MCF 10A (cell line): ENCODE measurements around the gene PAX3. TPM values are rescaled to one million over a fixed set of nuclear protein-coding genes. Genes with fewer than 3 reads are reported as not detected.
A peak's percentile ranks its signal among the peaks of the same experiment; 100 is the strongest.

ENCODE experiments used
- BruUV-seq: library from RNA; stranded (reverse); fragments of 400-500 nt; replicated peaks from 2 replicates; lab custom pipeline; 2021; lab: Mats Ljungman, UMichigan
- CTCF ChIA-PET: fragments of 300-600 bp; sonication (Branson Sonifier 250); formaldehyde crosslinking; extraction: SDS; loops from one replicate; lab custom pipeline; 2021; ENCODE audit warnings: antibody characterized with exemption, inconsistent platforms; lab: Yijun Ruan, JAX
- POLR2A ChIA-PET: fragments of 300-600, 350-650 bp; sonication (Branson Sonifier 250); formaldehyde crosslinking; extraction: SDS; loops from one replicate; lab custom pipeline; 2020; ENCODE audit warnings: antibody characterized with exemption, inconsistent platforms; lab: Yijun Ruan, JAX
- DNase-seq: peaks from one replicate; pipeline ENCODE4 v3.0.0-alpha.2; 2018; ENCODE audit not compliant: unreplicated experiment
- H3K27ac Mint-ChIP-seq: one replicate; pipeline ENCODE4 v1.8.0; 2022; ENCODE audit warnings: mild to moderate bottlenecking, low read depth, mixed read lengths; ENCODE audit not compliant: unreplicated experiment
- H3K27me3 Mint-ChIP-seq: one replicate; pipeline ENCODE4 v1.8.0; 2022; ENCODE audit warnings: mixed read lengths; ENCODE audit not compliant: insufficient read depth, unreplicated experiment
- H3K36me3 Mint-ChIP-seq: one replicate; pipeline ENCODE4 v1.8.0; 2022; ENCODE audit warnings: mild to moderate bottlenecking, moderate library complexity, mixed read lengths; ENCODE audit not compliant: insufficient read depth, unreplicated experiment
- H3K4me1 Mint-ChIP-seq: one replicate; pipeline ENCODE4 v1.8.0; 2022; ENCODE audit warnings: mixed read lengths; ENCODE audit not compliant: insufficient read depth, unreplicated experiment
- H3K4me3 Mint-ChIP-seq: one replicate; pipeline ENCODE4 v1.8.0; 2022; ENCODE audit warnings: mild to moderate bottlenecking, moderate library complexity, mixed read lengths; ENCODE audit not compliant: unreplicated experiment
- H3K9me3 Mint-ChIP-seq: one replicate; pipeline ENCODE4 v1.8.0; 2022; ENCODE audit warnings: mixed read lengths; ENCODE audit not compliant: unreplicated experiment
- intact Hi-C: fragments of 100-400 bp; cut with micrococcal nuclease; formaldehyde crosslinking; loops from 2 replicates; pipeline ENCODE4 v1.14.1; 2022
- total RNA-seq: library from RNA; stranded (reverse); gene quantifications from 2 replicates; pipeline ENCODE4 v1.2.3, GENCODE V29; 2022
- TF ChIP-seq, protein P1 (sequence below): fragments of 200-600 bp; IDR thresholded peaks from one replicate; pipeline ENCODE4 v1.8.0; 2022; ENCODE audit warnings: antibody characterized with exemption, mild to moderate bottlenecking; ENCODE audit not compliant: unreplicated experiment

Gene PAX3
- total RNA-seq, 1 experiment from 2014 or later = not detected

GRCh38 chr2:222302178-222303018 is 3.6 kb upstream of the PAX3 start:
- ChIA-PET CTCF (no interaction called here), POLR2A (interaction anchor here (0.7 kb wide), 1 partner anchor 21 kb away, joined by 3 read pairs; no protein-coding TSS in a partner anchor)
- no peaks in the 10 kb centered on the region for H3K36me3 Mint-ChIP-seq
- TF ChIP-seq, protein P1, sequence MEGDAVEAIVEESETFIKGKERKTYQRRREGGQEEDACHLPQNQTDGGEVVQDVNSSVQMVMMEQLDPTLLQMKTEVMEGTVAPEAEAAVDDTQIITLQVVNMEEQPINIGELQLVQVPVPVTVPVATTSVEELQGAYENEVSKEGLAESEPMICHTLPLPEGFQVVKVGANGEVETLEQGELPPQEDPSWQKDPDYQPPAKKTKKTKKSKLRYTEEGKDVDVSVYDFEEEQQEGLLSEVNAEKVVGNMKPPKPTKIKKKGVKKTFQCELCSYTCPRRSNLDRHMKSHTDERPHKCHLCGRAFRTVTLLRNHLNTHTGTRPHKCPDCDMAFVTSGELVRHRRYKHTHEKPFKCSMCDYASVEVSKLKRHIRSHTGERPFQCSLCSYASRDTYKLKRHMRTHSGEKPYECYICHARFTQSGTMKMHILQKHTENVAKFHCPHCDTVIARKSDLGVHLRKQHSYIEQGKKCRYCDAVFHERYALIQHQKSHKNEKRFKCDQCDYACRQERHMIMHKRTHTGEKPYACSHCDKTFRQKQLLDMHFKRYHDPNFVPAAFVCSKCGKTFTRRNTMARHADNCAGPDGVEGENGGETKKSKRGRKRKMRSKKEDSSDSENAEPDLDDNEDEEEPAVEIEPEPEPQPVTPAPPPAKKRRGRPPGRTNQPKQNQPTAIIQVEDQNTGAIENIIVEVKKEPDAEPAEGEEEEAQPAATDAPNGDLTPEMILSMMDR = no peak
- peaks cover 100% of the 10 kb centered on the region for H3K27me3 Mint-ChIP-seq
- H3K9me3 Mint-ChIP-seq = peaks cover 8% of the 10 kb centered on the region
- peak; percentile 9 for DNase-seq
- no TSS peak for BruUV-seq
- H3K27ac Mint-ChIP-seq = no peak overlapping the region
- H3K4me1 Mint-ChIP-seq = peaks cover 19% of the 10 kb centered on the region
- no peak overlapping the region for H3K4me3 Mint-ChIP-seq
- intact Hi-C loops = no loop called here

DNA sequence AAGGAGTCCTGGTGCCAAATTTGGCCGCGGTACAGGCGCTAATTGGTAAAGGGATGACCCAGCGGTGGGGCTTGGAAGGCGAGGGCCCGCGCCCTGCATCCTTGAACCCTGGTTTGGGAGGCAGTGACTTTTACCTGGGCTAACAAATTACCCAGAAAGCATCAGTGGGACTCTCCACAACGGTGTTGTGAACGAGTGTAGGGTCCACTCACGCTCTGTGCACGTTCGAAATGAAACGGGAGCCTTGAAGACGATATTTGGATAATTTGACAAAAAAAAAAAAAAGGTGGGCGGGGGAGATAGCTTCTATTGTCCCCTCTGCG is 3.0 kb upstream of the PAX3 start:
- no TSS peak for BruUV-seq
- Mint-ChIP-seq H3K4me3 (no peak overlapping the region), H3K9me3 (peaks cover 8% of the 10 kb centered on the region), H3K27me3 (peaks cover 100% of the 10 kb centered on the region), H3K27ac (no peak overlapping the region), H3K36me3 (no peaks in the 10 kb centered on the region), H3K4me1 (peaks cover 15% of the 10 kb centered on the region)
- DNase-seq = no peak
- ChIA-PET POLR2A (interaction anchor here (0.7 kb wide), 1 partner anchor 20 kb away, joined by 3 read pairs; no protein-coding TSS in a partner anchor), CTCF (no interaction called here)
- TF ChIP-seq, protein P1 = no peak
- intact Hi-C loops = no loop called here

GRCh38 chr2:222301053-222301795 is 2.4 kb upstream of the PAX3 start:
- CTCF ChIA-PET = interaction anchor here (1.1 kb wide), 1 partner anchor 243 kb away, joined by 3 read pairs; no protein-coding TSS in a partner anchor
- H3K27me3 Mint-ChIP-seq = peaks cover 100% of the 10 kb centered on the region

DNA sequence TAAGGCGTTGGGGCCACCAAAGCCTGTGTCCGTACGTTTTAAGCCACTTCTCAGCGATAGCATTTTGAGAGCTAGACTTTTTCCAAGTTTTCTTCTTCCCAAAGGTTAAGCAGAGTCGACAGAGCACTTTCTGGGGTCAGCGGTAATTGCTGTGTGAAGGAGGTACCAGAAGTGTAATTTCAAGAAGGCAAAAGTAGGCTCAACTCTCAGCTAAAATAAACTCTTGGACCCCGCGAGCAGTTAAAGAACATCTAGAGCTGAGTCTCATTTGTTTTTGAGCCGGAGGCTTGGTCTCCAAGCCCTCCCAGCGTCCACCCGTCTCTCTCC is 1.9 kb upstream of the PAX3 start:
- peaks cover 8% of the 10 kb centered on the region for H3K9me3 Mint-ChIP-seq
- POLR2A ChIA-PET = no interaction called here

More at GRCh38 chr2:222301053-222301795, 2.4 kb upstream of the PAX3 start:
- DNase-seq = no peak
- H3K27ac Mint-ChIP-seq = no peak overlapping the region
- POLR2A ChIA-PET = no interaction called here
- peaks cover 8% of the 10 kb centered on the region for H3K9me3 Mint-ChIP-seq
- no peak overlapping the region for H3K4me3 Mint-ChIP-seq
- intact Hi-C loops = no loop called here
- peaks cover 15% of the 10 kb centered on the region for H3K4me1 Mint-ChIP-seq
- TF ChIP-seq, protein P1 = no peak
- BruUV-seq = no TSS peak
- H3K36me3 Mint-ChIP-seq = no peaks in the 10 kb centered on the region

More for the DNA sequence above, 1.9 kb upstream of the PAX3 start:
- intact Hi-C loops = no loop called here
- Mint-ChIP-seq H3K36me3 (no peaks in the 10 kb centered on the region), H3K4me3 (no peak overlapping the region), H3K27me3 (peaks cover 100% of the 10 kb centered on the region), H3K27ac (no peak overlapping the region), H3K4me1 (peaks cover 16% of the 10 kb centered on the region)
- no peak for DNase-seq
- TF ChIP-seq, protein P1 = no peak
- CTCF ChIA-PET = interaction anchor here (1.1 kb wide), 1 partner anchor 243 kb away, joined by 3 read pairs; no protein-coding TSS in a partner anchor
- BruUV-seq = no TSS peak
